ENCODE data around the gene PPP1R3A.

- TF ChIP-seq POLR2A (IDR thresholded peaks at IDR 0.05) (no peak), CTCF (IDR thresholded peaks at IDR 0.05) (no peak)
Observed at GRCh38 chr7:113904521-113904920, 14.3 kb downstream of the PPP1R3A start.

Measured in Peyer's patch (tissue), 4 donors.